NOMO-1 treated with dmso at 0.1 percent for 144 hours (cell line): Measurements from ENCODE around the gene CTIF.

Experiments used
- DNase-seq: peaks from one replicate; lab custom pipeline; 2025; ENCODE audit not compliant: unreplicated experiment; lab: John Stamatoyannopoulos, UW

The CTIF gene

GRCh38 chr18:48723016-48723415, 184.2 kb downstream of the CTIF start:
- DNase-seq: no peak

- no peak for DNase-seq
Measured at GRCh38 chr18:48723837-48724236, 185.0 kb downstream of the CTIF start.

- no peak for DNase-seq
Measured at GRCh38 chr18:48724442-48724841, 185.6 kb downstream of the CTIF start.

GRCh38 chr18:48724939-48725338, 186.1 kb downstream of the CTIF start:
- DNase-seq: no peak

- no peak for DNase-seq
Measured at GRCh38 chr18:48725562-48725961, 186.7 kb downstream of the CTIF start.

GRCh38 chr18:48727681-48728080, 188.8 kb downstream of the CTIF start:
- DNase-seq: no peak

- DNase-seq: no peak
Measured at GRCh38 chr18:48728204-48728833, 189.5 kb downstream of the CTIF start.

GRCh38 chr18:48729404-48729803, 190.6 kb downstream of the CTIF start:
- DNase-seq: no peak

GRCh38 chr18:48730010-48730409, 191.2 kb downstream of the CTIF start:
- DNase-seq: no peak

GRCh38 chr18:48732767-48733424, 194.1 kb downstream of the CTIF start:
- DNase-seq: no peak

GRCh38 chr18:48733643-48734253, 194.9 kb downstream of the CTIF start:
- no peak for DNase-seq

- DNase-seq: no peak
Measured at GRCh38 chr18:48734460-48734859, 195.6 kb downstream of the CTIF start.

GRCh38 chr18:48735080-48735676, 196.3 kb downstream of the CTIF start:
- DNase-seq: no peak

- no peak for DNase-seq
Measured at GRCh38 chr18:48735681-48736255, 196.9 kb downstream of the CTIF start.

- no peak for DNase-seq
Measured at GRCh38 chr18:48736321-48737260, 197.8 kb downstream of the CTIF start.

- DNase-seq: no peak
Measured at GRCh38 chr18:48739266-48740067, 200.6 kb downstream of the CTIF start.

- no peak for DNase-seq
Measured at GRCh38 chr18:48740068-48740440, 201.2 kb downstream of the CTIF start.

- no peak for DNase-seq
Measured at GRCh38 chr18:48740851-48741485, 202.1 kb downstream of the CTIF start.

- no peak for DNase-seq
Measured at GRCh38 chr18:48741866-48742265, 203.0 kb downstream of the CTIF start.
